Hepatic stellate cell (primary cell): ENCODE measurements around the gene MFSD6.
"Not testable (repeated sequence)": the region's sequence is repeated elsewhere in the genome, so short reads cannot be mapped to it uniquely, and the experiment has no call there.

ENCODE experiments used
- DNase-seq: peaks from one replicate; pipeline ENCODE4 v3.0.0; 2011; ENCODE audit warnings: low spot score

Gene MFSD6

DNA sequence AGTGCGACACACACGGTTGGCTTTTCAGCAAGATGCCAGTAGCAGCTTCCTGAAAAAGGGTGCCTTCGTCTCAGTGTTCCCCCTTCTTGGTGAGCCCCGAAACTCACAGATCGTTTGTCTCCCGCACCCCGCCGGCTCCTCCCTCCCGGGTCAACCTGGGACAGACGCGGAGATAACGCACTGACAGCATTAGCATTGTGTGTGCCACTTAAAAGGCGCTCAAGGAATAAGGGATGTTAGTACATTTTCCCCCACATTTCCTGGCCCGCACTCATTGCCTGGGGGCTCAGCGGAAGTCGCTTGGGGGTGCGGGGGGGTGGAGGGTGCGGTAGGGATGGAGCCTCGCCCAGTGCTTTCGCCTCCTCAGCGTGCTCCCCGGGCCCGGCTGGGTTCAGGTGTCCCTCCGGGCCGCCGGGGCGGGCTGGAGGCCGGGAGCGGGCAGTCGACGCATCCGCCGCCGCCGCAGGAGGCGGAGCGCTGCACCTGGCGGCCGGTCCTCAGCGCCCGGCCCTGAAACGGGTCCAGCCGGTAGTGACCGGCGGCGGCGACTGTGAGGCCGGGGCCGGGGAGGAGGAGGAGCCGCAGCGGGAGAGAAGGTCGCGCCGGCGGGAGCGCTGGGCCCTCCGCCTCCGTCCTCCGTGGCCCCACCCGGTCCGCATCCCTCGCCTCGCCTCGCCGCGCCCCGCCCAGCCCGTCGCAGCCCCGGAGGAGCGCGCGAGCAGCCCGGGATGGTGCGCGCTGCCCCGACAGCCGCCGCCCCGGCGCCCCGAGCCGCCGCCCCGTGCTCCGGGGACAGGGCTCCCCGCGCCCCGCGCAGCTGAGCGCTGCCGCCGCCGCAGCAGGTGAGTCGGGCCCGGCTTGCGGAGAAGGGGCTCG is at the start of gene MFSD6:
TSS of gene MFSD6 (plus strand) at position 694 of the 876 bp plus-strand sequence. CDS start 27,675 bp downstream, outside the sequence.
- peak; percentile 29 for DNase-seq

DNA sequence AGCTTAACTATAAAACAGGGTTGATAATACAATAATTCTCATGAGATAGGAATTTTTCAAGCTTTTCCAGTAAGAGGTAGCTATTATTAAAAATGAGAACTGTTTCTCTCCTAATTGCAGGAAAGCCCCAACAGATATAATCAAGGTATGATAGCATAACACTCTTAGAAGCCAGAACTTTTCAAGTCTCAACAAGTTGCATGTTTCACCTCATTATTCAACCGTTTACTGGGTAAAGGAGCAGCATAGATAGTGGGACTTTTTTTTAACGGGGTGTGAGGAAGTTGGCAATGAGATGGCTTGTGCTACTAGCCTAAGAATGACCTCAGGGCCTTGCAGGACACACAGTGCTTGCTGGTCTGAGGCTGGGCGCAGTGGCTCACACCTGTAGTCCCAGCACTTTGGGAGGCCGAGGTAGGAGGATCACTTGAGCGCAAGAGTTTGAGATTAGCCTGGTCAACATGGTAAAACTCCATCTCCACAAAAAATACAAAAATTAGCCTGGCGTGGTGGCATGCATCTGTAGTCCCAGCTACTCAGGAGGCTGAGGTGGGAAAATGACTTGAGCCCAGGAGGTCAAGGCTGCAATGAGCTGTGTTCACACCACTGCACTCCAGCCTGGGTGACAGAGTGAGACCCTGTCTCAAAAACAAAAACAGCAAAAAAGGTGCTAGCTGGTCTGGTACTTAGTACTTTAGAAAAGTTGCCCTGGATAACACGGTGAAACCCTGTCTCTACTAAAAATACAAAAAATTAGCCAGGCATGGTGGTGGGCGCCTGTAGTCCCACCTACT is 49.3 kb upstream of the MFSD6 start:
- DNase-seq, result not testable (repeated sequence)

DNA sequence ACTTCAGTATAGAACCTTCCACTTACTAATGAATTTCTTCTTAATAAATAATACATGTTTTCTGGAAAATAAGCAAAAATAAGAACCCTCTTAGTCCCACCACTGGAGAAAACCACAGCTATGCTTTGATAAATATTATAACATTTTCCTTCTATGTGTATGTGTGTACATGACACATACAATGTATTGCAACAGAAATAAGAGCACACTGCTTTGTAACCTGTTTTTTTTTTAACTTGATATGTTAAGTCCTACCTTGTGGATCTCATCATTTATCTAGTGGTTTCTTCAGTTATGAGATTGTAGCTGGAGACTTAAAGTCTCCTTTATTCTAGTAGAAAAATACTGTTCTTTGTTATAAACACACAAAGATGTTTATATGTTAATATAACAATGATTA is 47.6 kb upstream of the MFSD6 start:
- no peak for DNase-seq

DNA sequence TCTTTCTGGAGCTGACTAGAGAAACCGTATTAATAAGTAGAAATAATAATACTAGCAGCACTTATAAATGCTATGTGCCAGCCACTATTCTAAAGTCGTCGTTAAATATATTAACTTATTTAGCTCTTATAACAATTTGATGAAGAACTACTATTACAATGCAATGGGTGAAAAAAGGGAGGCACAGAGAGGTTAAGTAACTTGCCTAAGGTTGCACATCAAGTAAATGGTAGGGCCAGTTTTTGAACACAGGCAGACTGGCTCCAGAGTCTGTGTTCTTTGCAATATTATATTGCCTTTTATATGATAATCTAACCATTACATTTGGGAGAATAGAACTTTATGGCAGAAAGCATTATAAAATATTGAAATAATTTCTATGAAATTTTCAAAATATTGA is 47.2 kb upstream of the MFSD6 start:
- no peak for DNase-seq

DNA sequence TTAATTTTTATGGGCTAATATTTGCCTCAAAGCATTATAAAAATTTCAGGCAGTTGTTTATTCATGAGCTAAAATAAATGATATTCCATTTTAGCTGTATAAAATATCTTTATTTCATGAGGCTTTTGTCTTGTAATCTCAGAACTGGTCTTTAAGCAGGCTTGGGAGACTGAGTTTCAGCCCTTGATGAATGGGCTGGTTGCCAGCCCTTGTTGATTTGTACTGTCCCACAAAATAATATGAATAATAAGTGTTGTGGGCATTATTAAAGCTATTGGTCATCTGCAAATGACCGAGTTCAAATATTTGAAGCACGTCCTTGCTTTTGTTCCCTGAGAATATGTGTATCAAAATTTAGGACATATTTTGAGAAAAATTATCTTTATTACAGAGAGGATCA is 46.6 kb upstream of the MFSD6 start:
- DNase-seq, result no peak

DNA sequence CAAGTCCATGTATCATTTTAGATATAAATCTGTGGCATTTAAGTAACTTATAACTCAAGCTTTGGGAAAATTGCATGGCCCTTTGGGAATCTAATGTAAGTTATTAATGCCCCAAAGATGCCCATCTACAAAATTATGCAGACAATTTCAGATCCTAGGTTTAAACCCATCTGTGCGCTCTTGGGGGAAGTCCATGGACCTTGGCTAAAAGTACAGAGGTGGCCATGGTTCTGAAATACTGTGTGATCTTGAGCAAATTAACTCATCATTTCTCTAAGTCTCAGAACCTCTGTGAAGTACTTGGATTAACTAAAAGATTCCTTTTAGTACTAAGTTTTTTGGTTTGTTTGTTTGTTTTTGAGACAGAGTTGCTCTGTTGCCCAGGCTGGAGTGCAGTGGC is 45.3 kb upstream of the MFSD6 start:
- DNase-seq, result no peak

DNA sequence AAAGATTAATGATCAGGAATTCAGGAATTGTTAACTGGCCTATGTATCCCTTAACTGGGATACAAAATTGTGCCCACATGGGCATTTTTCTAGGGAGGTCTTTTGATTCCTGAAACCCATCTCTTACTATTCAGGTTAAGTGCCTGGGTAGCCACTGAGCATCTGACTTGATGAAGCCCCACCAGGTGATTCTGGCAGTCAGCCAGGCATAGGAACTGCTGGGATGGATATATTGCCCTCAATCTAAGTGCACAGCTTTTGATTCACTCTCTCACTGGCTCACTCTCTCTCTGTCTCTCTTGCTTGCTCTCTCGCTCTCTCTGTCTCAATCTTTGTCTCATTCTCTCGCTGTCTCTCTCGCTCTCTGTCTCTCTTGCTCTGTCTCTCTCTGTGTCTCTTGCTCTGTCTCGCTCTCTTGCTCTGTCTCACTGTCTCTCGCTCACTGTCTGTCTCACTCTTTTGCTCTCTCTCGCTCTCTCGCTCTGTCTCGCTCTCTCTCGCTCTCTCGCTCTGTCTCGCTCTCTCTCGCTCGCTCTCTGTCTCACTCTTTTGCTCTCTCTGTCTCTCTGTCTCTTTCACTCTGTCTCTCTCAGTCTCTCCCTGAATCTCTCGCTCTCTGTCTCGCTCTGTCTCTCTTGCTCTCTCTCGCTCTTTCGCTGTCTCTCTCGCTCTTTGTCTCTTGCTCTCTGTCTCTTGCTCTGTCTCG is 42.5 kb upstream of the MFSD6 start:
- no peak for DNase-seq

DNA sequence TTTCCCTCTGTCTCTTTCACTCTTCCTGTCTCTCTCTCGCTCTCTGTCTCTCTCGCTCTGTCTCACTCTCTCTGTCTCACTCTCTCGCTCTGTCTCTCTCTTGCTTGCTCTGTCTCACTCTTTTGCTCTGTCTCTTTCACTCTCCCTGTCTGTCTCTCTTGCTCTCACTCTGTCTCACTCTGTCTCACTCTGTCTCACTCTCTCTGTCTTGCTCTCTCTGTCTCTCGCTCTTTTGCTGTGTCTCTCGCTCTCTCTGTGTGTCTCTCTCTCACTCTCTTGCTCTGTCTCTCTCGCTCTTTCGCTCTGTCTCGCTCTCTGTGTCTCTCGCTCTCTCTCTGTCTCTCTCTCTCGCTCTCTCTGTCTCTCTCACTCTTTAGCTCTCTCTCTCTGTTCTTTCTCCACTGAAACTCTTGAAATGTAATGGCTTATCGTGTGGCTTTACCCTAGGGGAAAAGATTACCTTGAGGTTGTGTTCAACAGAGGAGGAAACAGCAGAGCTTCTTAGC is 41.9 kb upstream of the MFSD6 start:
- no peak for DNase-seq

DNA sequence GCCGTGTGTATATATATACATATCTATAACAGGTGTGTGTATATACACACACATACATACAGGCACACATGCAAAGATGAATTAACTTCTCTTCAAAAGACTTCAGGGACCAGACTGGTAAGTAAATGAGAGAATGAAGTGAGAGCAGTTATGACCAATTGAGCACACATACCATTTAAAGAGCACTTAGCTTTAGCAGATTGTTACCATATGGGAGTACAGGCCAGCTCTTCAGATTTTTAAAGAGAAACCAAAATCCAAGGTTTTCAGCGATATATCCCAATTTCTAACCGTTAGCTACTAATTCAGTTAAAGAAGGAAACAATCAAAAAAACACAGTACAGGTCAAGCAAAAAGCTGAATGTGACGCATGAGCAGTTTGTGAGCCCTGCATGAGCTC is 41.1 kb upstream of the MFSD6 start:
- no peak for DNase-seq

DNA sequence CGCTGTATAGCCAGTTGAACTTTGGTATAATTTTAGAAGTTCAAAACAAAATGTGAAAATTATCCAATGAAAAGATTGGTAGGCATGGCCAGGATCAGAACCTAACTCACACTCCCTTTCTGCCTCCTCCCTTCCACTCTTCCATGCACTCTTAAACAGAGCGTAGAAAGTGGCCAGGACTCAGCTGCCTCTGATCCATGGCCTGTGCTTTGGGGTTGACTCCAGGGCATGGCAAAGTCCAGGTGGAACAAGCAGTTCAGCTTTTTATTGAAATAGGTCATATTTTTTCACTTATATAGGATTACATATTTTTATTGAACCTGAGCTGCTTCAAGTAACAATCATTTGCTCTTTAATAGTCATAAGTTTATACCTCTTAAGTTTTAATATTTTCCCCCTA is 38.5 kb upstream of the MFSD6 start:
- DNase-seq, result no peak

DNA sequence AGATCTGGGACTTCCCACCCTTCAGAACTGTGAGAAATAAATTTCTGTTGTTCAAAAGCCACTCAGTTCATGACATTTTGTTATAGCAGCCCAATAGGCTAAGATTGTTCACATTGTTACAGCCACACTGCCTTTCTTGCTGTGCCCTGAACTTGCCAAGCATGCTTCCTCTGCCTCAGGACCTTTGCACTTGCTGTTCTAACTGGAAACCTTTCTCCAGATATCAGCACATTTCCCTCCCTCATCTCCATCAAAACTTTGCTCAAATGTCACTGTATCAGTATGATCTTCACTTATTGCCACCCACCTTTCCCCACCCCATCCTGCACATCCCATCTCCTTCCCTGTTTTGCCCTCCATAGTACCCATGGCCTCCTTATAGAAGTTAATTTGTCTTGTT is 32.1 kb upstream of the MFSD6 start:
- no peak for DNase-seq

DNA sequence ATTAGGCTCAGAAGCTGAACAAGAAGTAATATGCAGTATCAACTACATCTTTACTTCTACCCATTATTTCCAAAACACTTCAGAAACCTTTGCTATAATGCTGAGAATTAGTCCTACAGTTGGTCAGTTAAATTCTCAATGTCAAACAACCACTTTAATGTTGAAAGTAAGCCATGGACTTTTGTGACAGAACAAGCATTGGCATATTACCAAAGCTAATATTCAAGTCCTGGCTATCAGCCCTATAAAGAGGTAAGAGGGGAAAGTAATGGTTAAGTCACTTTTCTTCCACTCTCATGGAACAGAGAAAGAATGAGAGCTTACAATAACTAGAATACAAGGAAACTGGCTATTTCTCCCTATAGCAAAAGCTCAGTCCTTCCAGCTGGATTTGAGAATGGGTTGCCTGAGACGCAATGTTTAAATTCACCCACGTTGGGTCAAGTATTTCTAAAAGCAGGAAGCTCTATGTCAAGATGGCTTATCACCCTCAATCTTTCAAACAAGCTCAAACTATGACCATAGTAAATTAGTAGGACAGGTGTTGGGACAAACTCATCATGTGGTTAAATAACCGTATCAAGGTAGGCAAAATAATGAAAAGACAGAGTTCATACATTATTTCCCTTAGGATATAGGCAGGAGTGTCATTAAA is 31.4 kb upstream of the MFSD6 start:
- no peak for DNase-seq

DNA sequence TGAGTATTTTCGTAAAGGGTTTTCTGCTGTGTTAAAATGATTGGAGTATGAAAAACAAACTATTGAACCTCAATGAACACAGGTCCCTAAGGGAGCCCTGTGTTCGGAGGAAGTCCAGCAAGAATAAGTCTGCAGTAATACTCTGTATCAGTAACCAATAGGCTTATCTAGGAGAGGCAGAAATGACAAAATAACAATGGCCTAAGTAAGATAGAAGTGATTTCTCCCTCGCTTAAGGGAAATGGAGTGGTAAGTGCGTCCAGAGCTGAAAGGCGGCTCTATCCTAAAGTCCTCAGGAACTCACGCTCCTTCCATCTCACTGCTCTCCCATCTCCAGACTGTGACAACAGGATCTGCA is 29.3 kb upstream of the MFSD6 start:
- no peak for DNase-seq

DNA sequence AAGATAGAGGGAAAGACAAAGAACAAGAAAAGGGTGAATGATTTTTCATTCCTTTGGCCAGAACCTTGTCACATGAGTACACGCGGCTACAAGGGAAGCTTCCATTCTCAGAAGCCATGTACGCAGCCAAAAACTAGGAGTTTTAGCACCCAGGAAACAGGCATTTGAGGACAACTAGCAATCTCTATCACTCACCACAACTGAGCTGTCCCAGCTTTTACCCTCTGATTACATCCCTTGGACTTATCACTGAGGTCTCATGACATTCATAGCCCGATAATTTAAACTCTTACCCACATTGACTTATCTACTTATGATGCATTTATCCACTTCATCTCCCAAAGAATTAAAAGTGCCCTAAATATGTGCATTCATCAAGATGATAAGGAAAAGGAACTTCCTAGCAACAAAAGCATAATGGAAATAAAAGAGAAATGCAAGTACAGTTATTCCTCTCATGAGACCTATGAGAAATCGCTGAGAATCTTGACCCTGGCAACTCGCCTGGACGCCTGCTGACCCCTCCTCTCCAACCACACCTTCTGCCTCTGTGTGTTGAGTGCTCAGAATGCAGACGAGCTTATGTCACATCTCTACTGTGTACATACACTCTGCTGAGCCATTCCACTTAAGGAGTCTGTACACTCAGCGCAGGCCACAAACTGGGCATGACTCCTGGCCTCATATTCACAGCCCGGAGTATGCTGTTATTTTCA is 28.7 kb upstream of the MFSD6 start:
- no peak for DNase-seq

DNA sequence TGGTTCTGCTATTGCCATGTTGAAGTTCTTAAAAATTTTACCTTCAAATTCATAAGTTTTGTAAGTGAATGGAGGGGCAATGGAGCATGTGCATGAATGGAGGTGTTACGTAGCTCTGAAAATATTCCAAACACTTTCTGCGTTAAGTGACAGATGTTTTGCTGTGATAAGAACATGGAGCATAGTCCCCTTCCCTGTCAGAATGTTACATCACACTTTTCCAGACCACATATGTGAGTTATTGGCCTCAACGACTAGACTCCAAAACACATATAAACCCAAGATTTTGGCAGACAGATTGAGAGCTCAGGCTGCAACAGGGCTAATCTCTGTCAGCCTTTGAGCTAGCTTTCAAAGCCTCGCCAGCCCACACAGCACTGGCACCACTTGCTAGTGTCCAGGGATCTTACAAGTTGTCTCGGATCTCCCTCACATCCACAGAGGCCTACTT is 27.2 kb upstream of the MFSD6 start:
- DNase-seq, result no peak

DNA sequence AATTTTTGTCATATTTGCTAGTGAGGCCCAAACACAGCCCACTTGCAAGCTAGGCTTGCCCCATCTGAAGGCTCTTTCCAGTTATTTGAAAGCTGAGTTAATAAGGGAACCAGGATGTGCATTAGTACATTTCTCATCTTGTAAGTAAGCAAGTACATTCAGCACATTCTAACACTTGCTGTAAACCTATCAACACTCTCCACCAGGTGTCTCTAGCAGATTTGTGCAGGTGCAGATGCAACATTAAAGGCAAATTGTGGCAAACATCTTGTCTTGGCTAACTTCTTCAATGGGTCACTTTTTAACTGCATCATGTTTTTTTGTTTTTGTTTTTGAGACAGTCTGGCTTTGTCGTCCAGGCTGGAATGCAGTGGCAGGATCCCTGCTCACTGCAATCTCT is 25.3 kb upstream of the MFSD6 start:
- DNase-seq, result no peak

DNA sequence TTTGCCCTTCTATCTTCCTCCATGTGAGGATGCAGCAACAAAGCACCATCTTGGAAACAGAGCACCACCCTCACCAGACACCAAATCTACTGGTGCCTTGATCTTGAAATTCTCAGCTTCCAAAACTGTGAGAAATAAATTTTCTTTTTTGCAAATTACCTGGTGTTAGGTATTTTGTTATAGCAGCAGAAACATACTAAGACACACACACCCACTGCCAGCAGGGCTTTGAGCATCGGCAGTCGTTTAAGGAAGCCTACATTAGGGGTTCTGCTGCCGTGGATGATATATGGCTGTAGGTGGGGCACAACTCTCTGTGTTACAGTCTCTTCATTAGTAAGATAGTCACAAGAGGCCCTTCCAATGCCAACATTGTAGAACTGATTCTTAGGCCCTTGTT is 20.7 kb upstream of the MFSD6 start:
- no peak for DNase-seq

DNA sequence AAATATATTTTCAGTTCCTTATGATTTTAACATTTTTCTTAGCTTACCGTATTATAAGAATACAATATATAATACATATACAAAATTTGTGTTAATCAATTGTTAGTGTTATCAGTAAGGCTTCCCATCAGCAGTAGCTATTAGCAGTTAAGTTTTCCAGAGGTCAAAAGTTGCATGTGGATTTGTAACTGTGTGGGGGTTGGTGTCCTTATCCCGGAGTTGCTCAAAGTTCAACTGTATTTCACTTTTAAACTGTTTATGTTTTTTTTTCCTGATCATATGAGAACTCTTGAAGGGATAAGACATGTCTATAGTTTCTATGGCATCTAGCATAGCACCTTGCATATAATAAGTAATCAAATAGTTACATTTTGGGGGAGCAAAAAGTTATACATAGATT is 11.9 kb upstream of the MFSD6 start:
- no peak for DNase-seq

DNA sequence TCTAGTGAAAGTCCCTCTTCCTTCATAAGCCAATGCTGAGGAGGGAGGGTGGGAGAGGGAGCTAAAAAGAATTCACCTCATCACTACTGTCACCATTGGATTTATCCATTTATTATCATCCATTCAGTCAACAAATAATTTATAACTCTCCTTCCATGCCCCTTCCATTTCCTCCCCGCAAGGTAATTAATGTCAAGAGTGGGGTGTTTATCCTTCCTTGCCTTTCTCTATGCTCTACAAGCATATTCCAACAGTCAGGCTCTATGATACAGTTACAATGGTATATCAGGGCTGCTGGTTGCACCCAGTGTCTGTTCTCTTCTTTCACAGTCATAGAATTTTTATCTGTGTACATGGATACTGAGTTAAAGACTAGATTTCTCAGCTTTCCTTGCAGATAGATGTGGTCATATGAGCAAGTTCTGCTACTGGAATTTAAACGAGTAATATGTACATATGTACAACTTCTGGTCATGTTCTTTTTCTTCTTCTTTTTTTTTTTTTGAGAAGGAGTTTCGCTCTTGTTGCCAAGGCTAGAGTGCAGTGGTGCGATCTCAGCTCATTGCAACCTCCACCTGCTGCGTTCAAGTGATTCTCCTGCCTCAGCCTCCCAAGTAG is 5.1 kb upstream of the MFSD6 start:
- no peak for DNase-seq

DNA sequence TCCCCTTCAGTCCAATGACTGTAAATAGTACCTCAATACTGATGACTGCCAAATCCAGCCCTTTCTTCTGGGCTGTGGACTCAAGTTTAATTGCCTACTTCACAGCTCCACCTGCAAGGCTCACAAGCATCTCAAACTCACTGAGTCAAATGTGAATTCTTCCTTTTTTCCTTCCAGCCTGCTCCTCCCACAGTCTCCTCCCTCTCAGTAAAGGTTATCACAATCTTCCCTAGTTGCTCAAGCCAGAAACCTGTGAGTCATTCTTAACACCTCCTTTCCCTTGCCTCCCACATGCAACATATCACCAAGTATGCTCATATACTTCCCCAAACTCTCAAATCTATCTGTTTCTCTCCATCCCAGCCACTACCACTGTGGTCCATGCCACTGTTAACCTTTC is 3.7 kb upstream of the MFSD6 start:
- DNase-seq, result peak; percentile 9

DNA sequence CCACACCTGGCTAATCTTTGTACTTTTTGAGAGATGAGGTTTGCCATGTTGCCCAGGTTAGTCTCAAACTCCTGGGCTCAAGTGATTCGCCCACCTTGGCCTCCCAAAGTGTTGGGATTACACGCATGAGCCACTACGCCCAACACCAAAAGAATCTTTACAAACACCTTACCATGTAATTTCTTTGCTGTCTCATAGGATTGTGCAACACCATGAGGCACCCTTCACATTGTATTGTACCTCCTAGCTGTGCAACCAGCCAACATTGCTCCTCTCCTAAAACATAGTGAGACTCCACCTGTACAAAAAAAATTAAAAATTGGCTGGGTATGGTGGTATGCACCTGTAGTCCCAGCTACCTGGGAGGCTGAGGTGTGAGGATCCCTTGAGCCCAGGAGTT is 3.1 kb upstream of the MFSD6 start:
- DNase-seq, result no peak
